Vagina (tissue), 2 donors: ENCODE measurements around the gene PEX26.

Experiments
- CTCF ChIP-seq, 3 experiments: fragments of 450-650 bp in 2 of 3; fragments of 200-600 bp in 1 of 3; sonication (generic) in 1 of 3; IDR thresholded peaks; one replicate each; pipeline ENCODE4 v1.5.1; 2017 to 2019; ENCODE audit warnings: antibody characterized with exemption in 3 of 3, mild to moderate bottlenecking in 2 of 3, moderate library complexity in 2 of 3
- POLR2A ChIP-seq, 2 donors: fragments of 450-650 bp; IDR thresholded peaks; one replicate each; pipeline ENCODE4 v1.6.1; 2017; ENCODE audit warnings: antibody characterized with exemption in 2 of 2, mild to moderate bottlenecking in 2 of 2, moderate library complexity in 2 of 2

- TF ChIP-seq POLR2A (IDR thresholded peaks at IDR 0.05) (no peak), CTCF (IDR thresholded peaks at IDR 0.05) (no peak)
These were observed 34.1 kb downstream of the PEX26 start for GRCh38 chr22:18111759-18112330.
